Central memory CD4-positive, alpha-beta T cell (primary cell): Measurements from ENCODE around the gene GP1BB.
"Not testable (repeated sequence)": the region's sequence is repeated elsewhere in the genome, so short reads cannot be mapped to it uniquely, and the experiment has no call there.

Experiments
- DNase-seq: peaks from one replicate; pipeline ENCODE4 v3.0.0; 2022
- total RNA-seq, 3 experiments: gene quantifications; one replicate each; lab custom pipeline; 2026; lab: John Stamatoyannopoulos, UW

GP1BB gene
- 0 reads per million in 3 experiments for total RNA-seq

DNA sequence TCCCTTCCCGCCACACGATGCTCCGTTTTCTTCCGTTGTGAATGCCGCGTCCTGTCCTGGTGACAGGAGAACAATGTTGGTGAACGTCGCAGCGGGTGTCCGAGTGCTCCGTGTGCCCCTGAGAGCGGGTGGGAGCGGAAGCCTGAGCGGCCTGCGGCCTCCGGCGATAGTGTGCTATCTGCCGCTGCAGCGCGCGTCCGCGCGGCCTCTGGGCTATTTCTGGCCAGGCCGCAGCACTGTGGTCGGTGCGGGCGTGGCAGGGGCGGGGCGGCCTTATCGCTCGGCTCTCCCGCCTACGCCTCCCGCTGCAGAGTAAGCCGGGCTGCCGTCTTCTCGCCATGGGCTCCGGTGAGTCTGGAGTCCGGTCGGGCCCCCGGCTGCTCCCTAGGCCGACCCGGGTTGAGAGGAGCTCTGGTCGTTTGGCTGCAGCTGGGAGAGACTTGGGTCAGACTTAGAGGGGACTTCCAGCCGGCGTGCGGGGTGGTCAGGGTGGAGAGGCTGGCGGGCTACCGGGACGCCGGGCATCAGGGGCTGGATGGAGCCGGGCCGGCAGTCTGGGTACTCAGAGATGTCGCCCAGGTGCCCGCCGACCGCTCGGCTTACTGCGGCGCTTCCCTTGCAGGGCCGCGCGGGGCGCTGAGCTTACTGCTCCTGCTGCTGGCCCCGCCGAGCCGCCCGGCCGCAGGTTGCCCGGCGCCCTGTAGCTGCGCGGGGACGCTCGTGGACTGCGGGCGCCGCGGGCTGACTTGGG is at the start of gene GP1BB:
TSS of gene GP1BB (plus strand) at position 308 of the 751 bp plus-strand sequence. CDS start at position 339, 31 bp downstream.
- DNase-seq: no peak

DNA sequence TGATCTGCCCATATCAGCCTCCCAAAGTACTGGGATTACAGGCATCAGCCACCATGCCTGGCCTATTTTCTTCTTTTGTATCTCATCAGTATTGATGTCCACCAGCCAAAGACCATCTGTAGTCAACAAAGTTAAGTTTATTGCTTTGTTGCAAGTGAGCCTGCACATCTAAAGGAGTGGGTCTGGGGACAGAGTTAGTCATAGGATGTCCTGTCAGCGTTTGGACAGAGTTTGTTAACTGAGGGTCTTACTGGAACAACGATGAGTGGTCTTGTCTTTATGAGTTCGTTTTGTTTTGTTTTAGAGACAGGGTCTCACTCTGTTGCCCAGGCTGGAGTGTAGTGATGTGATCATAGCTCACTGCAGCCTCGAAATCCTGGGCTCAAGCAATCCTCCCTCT is 49.7 kb upstream of the GP1BB start:
- no peak for DNase-seq

DNA sequence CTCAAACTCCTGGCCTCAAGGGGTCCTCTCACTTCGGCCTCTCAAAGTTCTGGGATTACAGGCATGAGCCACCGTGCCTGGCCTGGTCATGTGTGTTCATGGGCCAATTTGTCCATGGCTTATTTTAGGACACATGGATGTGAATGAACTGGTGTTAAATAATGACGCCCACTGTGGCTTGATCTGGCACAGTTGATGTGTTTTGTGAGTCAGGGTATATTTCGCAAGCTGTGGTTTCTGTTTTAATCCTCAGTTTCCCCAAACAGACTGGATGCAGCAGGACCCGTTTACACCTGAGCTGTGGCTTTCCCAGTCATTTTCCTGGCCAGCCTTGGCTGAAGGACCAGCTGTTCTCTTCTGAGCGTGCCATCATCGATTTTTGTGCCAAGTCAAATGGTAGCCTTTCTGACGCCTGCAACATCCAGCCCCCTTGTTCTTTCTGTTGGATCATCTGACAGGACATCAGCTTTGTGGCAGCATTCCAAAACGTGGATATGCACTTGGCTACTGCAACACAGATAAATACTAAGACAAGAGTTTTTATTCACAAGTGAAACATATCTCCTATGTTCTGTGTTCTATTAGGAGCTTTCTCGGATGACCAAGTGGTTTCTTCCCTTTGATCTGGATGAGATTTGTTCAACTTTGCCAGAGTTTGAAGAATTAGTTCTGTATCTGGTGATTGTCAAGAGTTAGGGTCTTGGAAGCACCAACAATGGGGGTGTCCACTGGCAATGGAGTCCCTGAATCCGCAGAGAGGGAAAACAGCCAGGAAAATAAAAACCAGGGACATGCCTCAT is 49.0 kb upstream of the GP1BB start:
- DNase-seq: no peak

- DNase-seq: no peak
Measured at GRCh38 chr22:19674929-19675253, 48.4 kb upstream of the GP1BB start.

- DNase-seq: no peak
Measured at GRCh38 chr22:19675428-19675827, 47.9 kb upstream of the GP1BB start.

DNA sequence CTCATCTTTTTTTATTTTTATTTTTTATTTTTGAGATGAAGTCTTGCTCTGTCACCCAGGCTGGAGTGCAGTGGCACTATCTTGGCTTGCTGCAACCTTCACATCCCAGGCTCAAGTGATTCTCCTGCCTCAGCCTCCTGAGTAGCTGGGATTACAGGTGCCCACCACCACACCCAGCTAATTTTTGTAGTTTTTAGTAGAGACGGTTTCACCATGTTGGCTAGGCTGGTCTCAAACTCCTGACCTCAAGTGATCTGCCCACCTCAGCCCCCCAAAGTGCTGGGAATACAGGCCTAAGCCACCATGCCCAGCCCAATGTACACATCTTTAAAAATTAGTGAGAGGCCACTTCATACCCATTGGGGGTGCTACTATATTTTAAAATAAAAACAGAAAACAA is 46.9 kb upstream of the GP1BB start:
- DNase-seq: not testable (repeated sequence)

- no peak for DNase-seq
Measured at GRCh38 chr22:19678949-19679521, 44.3 kb upstream of the GP1BB start.

DNA sequence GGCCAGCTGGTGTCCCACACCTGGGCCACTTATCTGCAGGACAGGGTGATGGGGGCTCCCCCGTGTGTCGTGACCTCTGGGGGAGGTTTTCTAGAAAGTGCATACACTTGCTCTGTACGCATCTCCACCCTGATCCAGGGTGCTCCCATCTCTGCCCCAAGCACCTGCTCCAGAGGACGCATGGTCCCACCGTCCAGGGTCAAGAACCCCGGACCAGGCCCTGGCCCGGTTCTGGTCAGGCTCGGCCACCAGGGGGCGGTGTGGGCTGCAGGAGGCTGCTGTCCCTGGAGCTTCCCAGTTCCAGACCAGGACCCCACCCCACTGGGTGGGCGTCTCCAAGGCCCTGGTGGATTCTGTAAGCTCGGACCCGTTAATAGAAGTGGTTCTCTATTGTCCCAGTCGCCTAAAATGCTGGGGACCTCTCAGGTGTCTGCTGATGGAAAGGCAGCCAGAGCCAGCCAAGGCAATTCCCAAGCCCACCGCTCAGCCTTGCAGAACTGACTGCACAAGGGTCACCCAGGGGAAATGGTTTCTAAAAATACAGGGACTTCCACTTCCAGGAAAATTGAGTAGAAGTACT is 43.7 kb upstream of the GP1BB start:
- peak; percentile 7 for DNase-seq

- DNase-seq: no peak
Measured at GRCh38 chr22:19680287-19680881, 43.0 kb upstream of the GP1BB start.

DNA sequence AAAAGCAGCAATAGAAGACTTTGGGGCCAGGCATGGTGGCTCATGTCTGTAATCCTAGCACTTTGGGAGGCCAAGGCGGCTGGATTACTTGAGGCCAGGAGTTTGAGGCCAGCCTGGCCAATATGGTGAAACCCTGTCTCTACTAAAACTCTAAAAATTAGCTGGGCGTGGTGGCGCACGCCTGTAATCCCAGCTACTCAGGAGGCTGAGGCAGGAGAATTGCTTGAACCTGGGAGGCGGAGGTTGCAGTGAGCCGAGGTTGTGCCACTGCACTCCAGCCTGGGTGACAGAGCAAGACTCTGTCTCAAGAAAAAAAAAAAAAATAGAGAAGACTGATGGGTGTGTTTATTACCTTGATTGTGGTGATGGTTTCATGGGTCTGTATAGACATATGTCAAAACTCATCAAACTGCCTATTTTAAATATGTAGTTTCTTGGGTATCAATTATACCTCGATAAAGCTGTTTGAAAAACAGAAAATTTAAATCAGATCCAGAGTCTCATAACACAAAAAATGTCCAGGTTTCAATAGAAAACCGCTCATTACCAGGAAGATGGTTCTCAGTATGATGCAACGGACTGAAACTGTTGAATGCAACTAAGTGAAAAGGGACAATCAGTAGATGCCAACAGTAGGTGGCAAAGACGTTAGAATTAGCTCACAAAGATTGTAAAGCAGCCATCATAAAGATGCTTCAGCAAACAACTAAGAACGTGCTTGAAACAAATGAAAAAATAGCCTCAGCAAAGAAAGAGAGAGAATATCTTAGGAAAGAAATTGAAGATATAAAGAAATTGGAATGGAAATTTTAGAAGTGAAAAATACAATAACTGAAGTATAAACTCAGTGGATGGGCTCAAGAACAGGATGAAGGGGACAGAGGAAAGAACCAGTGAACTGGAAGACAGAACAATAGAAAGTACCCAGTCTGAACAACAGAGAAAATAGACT is 42.2 kb upstream of the GP1BB start:
- DNase-seq: no peak

DNA sequence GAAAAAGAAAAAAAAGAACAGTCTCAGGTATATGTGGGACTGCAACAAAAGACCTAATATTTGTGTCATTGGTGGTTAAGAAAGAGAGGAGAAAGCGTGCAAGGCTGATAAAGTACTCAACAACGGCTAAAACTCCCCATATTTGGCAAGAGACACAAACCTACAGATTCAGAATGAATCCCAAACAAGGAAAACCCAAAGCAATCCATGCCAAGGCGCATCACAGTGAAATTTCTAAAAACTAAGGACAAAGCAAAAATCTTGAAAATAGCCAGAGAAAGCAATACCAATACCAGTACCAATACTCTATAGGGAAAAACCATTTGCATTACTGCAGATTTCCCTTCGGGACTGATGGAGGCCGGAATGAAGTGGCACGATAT is 41.5 kb upstream of the GP1BB start:
- DNase-seq: no peak

DNA sequence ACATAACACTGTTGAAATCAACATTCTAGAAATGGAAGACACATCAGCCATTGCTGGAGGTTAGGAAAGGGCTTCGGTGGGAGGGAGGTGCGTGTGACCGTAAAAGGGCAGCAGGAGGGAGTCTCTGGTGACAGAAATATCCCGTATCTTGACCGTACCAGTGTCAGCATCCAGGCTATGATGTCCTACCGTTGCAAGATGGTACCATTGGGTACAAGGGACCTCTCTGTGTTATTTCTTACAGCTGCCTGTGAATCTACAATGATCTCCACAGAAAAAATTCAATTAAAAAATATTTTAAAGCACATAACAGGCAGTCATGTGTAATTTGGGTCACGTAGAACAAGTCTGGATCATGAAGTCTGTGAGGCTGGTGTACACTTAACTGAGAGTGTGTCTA is 36.4 kb upstream of the GP1BB start:
- no peak for DNase-seq

- DNase-seq: no peak
Measured at GRCh38 chr22:19687561-19688300, 35.6 kb upstream of the GP1BB start.

- DNase-seq: no peak
Measured at GRCh38 chr22:19688301-19689290, 34.7 kb upstream of the GP1BB start.

DNA sequence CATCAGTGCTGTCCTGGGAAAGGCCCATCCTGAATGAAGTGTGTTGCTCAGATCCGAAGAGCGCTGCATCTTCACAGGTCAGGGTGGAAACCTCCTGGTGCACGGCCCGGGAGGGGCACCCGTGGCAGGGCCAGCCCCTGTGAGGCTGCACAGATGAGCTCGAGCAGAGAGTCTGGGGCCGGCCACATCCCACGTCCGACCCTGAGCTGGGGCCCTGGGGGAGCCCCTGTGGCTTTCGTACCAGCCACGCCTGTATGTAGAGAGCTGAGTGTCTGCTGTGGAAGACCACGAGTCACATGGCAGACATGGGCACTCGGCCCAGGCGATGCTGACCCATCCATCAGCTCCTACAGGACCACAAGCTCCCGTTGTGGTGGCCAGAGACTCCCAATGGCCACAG is 33.9 kb upstream of the GP1BB start:
- DNase-seq: no peak

DNA sequence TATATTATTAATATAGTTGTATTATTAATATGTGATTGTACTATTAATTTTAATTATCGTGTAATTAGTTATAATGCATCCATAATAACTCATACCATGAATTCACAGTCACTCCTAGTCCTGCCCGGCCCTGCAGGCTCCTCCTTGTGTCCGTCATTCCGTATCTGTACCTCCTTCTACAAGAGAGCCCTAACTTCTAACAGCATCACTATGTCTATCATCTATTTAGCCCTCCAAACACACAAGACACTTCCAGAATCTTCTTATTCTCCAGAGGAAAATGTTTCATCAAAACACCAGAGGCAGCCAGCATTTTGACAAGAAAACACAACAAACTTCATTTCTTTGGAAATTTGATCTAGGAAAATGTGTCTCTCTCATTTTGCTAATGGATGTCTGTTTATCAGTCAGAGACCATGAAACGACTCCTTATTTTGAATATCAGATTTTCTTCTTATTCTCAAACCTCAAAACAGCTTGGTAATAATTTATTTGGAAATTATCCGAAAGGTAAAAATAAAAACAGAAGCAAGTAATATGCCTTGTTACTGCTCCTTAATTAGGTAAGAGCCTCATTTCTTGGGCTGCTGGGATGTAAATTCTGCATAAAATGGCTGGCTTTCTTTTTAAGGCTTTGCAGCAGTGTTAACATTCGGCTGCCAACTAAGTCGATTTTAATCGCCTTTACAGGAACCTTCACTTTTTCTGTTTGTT is 32.2 kb upstream of the GP1BB start:
- no peak for DNase-seq

DNA sequence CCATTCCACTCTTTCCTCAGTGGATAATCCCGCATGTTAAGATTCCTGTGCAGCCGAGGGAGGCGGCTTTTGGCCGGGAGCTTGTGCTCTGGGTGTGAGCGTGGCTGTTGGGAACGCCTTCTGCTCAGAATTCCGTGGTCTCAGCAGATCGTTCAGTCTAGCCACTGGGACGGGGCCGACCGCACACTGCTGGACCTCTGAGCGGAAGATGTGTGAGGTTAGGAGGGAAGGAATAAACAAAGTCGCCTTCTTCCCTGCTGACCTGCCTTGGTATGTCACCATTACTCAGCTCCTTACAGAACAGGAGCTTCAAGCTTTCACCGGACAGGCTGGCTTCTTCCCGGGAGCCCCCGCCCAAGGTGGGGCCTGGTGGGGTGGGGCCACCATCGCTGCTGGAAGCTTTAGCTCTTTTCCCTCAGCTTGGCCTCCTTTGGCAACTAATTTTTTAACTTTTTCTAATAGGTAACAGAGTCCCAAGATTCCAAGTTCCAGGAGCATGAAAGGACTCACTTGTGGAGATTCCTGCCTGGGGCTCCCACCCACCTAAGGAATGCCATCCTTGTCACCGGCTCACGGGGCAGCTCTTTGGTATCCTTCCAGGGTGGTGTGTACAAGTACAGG is 31.5 kb upstream of the GP1BB start:
- no peak for DNase-seq

GRCh38 chr22:19693581-19693980 is 29.8 kb upstream of the GP1BB start:
- no peak for DNase-seq
